ENCODE measurements around the gene KCNA1. TPM values are rescaled to one million over a fixed set of nuclear protein-coding genes. Genes with fewer than 3 reads are reported as not detected.
"Not testable (repeated sequence)": the region's sequence is repeated elsewhere in the genome, so short reads cannot be mapped to it uniquely, and the experiment has no call there.

The KCNA1 gene
- 1.0 TPM for polyA plus RNA-seq (ENCODE audit: insufficient read length)

- no peak for DNase-seq (ENCODE audit: low read depth)
Measured at GRCh38 chr12:4909734-4910501, at the start of gene KCNA1. Gene KCNA1 (plus strand): TSS chr12:4909905. CDS start chr12:4911379, 1,474 bp downstream.

DNA sequence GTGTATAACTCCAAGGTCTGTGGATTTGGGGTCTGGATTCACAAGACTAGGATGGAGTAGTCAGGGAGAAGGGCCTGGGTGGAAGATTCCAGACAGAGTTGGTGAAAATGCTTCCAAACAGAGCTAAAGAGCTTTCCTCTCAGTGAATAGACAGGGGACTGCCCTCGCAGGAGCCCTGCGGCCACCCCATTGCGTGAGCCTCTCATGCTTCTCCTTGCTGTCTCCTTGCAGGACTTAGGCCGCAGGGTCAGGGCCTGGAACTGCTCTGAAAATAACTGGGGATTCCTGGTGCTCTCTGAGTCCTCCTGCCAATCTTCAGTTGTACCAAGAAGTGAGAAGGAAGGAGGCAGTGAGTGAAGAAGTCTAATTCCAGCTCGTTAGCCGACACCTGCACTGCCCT lies 49.0 kb upstream of the KCNA1 start:
- no peak for DNase-seq (ENCODE audit: low read depth)

DNA sequence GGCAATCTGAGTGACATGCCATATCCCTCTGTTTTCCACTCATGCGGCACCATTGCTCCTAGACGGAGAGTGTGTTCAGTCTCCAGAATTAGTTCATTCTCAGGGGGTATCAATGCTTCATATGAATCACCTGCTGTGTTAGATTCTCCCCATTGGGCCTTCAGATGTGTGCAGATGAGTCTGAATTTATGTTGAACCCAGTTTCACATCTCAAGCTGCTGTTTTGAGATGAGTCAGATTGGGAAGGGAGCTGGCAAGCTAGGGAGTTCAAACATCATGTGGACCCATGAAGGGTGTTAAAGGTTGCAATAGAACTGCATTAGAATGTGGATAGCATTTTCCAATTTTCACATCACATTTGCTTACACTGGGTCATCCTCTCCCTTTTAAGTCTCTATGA lies 46.9 kb upstream of the KCNA1 start:
- no peak for DNase-seq (ENCODE audit: low read depth)

- DNase-seq (ENCODE audit: low read depth) = no peak
Measured at GRCh38 chr12:4864575-4864974, 45.1 kb upstream of the KCNA1 start.

GRCh38 chr12:4865246-4865645 lies 44.5 kb upstream of the KCNA1 start:
- no peak for DNase-seq (ENCODE audit: low read depth)

DNA sequence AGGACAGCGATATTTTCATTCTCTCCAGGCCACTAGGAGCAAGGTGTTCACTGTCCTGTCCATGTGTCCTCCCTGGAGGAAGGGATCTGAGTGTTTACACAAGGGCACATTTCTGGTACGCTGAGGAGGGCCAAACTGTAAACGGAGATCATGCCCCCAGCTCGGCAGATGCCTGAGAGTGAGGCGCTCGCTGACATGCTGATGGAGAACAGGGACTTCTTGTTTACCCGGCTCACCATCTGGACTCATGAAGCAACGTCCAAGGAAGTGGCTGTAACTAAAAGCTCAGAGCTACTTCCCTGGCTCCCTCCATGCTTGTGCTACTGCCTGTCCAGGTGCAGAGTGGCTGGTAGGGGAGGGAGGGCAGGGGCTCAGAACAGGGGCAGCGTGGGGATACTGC lies 43.4 kb upstream of the KCNA1 start:
- no peak for DNase-seq (ENCODE audit: low read depth)

GRCh38 chr12:4867384-4867783 lies 42.3 kb upstream of the KCNA1 start:
- no peak for DNase-seq (ENCODE audit: low read depth)

DNA sequence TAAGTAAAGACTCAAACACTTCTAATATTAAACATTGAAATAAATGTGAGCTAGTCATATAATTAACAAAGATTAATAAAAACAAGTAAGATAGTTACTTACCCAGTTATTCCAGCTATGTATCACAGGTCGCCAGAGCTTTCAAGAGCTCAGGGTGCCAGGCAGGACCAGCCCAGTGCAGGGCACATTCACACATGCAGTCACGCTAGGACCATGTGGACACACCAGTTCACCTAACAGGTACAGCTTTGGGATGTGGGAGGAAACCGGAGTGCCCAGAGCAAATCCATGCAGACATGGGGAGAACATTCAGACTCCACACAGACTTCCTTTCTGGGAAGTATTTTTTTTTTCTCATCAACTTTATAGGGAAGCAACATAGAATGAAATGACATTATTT lies 39.3 kb upstream of the KCNA1 start:
- DNase-seq (ENCODE audit: low read depth) = no peak

GRCh38 chr12:4871514-4871913 lies 38.2 kb upstream of the KCNA1 start:
- DNase-seq (ENCODE audit: low read depth) = no peak

GRCh38 chr12:4873947-4874346 lies 35.8 kb upstream of the KCNA1 start:
- no peak for DNase-seq (ENCODE audit: low read depth)

GRCh38 chr12:4874671-4875070 lies 35.0 kb upstream of the KCNA1 start:
- DNase-seq (ENCODE audit: low read depth) = no peak

DNA sequence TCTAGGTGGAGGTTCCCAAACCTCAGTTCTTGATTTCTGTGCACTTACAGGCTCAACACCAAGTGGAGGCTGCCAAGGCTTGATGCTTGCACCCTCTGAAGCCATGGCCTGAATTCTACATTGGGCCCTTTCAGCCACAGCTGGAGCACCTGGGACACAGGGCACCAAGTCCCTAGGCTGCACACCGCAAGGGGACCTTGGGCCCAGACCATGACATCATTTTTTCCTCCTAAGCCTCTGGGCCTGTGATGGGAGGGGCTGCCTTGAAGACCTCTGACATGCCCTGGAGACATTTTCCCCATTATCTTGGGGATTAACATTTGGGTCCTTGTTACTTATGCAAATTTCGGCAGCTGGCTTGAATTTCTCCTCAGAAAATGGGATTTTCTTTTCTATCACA lies 30.2 kb upstream of the KCNA1 start:
- DNase-seq (ENCODE audit: low read depth) = not testable (repeated sequence)

- DNase-seq (ENCODE audit: low read depth) = no peak
Measured at GRCh38 chr12:4881266-4882064, 28.2 kb upstream of the KCNA1 start.

- DNase-seq (ENCODE audit: low read depth) = no peak
Measured at GRCh38 chr12:4891866-4892265, 17.8 kb upstream of the KCNA1 start.

DNA sequence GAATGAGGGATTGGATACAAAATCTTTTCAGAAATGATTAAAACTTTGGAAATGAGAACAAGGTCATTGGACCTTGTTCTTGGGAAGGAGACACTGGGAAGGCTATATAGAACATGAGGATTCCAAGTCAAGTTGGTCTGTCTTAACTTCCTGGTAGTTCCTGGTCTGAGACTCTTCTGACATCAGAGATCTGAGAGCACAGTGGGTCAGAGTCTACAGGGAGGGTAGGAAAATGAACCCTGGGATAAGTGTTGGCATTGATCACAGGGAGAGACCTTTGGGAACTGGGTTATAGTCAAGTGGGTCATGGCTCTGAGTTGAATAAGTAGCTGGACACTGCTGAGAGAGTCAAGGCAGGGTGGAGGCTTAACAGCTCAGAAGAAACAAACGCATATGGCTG lies 17.3 kb upstream of the KCNA1 start:
- DNase-seq (ENCODE audit: low read depth) = no peak

DNA sequence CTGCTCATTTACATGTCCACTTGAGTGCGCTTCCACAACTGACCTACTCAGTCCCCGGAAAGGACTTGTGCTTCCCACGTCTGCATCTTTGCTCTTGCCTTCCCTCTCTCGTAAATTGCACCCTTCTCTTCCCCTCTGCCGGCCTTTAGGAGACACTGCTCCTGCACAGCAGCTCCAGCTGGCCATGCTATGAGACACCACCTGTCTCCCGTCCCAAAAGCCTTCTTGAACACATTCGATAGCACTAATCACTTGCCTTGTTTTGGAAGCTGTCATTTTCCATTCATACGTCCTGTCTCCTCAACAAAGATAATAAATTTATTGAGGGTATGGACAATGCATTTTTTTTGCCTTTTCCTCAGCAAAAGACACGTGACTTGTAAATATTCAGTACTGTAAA lies 15.7 kb upstream of the KCNA1 start:
- DNase-seq (ENCODE audit: low read depth) = no peak

DNA sequence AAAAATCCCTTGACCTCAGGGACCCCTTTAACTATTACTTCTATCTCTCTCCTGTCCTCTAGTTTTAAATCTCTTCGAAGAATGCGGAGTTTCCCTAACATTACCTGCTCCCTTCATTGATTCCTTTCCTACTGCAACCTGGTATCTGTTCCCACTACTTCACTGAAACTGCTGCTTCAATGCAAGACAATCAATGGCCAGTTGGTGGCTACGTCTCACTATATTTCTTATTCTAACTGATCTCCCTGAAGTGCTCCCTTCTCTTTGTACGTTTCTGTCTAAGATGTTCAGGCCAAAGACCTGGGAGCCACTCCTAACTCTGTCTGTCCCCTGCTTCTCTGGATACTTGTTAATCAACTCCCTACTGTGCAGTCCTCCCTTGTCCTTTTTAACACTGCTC lies 10.3 kb upstream of the KCNA1 start:
- no peak for DNase-seq (ENCODE audit: low read depth)

- DNase-seq (ENCODE audit: low read depth) = no peak
Measured at GRCh38 chr12:4900327-4900726, 9.4 kb upstream of the KCNA1 start.

- DNase-seq (ENCODE audit: low read depth) = no peak
Measured at GRCh38 chr12:4905316-4905715, 4.4 kb upstream of the KCNA1 start.

GRCh38 chr12:4908684-4909409 lies 858 bp upstream of the KCNA1 start:
- DNase-seq (ENCODE audit: low read depth) = no peak

- no peak for DNase-seq (ENCODE audit: low read depth)
Measured at GRCh38 chr12:4909410-4909733, 333 bp upstream of the KCNA1 start.

DNA sequence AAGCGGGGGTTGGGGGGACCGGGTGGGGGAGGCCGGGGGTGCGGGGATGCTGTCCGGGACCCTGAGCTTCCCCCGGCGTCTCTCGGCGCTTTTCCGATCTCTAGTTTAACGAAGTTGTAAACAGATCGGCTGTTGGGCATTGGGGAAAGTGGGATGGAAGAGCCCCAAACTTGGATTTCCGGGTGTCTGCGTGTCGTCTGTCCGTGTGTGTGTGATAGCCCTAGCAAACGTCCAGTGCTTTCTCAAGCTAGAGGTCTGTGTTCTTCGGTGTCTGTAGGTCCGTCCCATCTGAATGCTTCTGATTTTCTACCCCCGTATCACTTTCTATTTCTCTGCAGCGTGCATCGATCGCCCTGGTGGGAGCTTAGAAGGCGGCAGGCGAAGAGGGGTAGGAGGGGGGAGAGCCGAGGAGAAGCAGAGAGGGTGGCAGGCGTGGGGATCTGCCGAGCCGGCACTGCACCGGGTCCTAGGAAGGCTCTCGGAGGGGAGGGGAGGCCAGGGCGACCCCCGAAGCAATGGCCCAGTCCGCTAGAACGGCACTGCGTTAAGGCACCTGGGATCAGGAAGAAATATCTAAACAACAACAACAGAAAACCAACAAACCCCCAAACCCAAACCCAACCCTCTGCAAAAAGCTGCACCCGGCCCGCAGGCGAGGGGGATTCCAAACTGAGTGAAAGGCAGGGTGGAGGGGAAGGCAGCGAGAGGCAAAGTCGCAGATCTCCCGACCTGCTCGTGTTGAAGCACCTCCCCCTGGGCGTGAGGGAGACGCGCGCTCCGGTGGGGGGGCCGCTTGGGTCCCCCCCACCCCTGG lies 1.0 kb downstream of the KCNA1 start:
- DNase-seq (ENCODE audit: low read depth) = no peak
